ENCODE data around the gene PRKN.

Gene PRKN

DNA sequence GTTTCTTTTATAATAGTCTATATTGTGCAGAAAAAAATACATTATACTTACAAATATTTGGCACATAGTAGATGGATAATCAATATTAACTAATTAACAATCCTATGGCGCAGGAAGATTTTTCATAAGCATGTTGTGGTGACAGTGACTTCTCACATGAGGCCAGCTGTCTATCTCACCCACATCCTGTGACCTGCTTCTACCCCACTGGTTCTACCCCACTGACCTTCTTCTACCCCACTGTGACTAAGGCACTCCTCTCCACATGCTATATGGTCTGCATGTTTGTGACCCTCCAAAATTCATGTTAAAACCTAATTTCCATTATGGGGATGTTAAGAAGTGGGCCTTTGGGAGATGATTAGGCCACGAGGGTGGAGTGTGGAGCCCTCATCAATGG is 1058.9 kb downstream of the PRKN start:
- H3K9me3 ChIP-seq (ENCODE audit: insufficient read depth, low read depth, low read length) = peaks cover under 1% of the 10 kb centered on the region; the same call in 1 of the 2 replicates
- H3K27ac ChIP-seq (ENCODE audit: low read length) = no peak overlapping the region
- H3K4me1 ChIP-seq (ENCODE audit: insufficient read depth, low read length) = no peaks in the 10 kb centered on the region

DNA sequence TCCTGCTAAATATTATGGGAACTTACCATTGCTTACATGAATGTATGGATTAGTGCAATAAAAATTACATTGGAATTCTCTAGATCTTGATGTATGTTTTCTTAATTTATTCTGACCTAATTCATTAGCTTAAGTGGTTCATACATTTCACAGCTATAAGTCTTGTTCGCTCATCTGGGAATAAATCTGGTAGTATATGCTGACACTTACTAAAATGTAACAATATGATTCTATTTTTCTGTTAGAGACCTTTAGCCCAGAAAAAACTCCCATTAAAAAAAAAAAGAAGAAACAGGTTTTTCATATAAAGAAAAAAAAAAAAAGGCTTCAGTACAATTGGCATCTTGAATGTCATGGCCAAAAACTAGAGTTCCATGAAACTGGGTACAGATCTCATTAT is 1059.6 kb downstream of the PRKN start:
- H3K4me1 ChIP-seq (ENCODE audit: insufficient read depth, low read length) = no peaks in the 10 kb centered on the region

More for the DNA sequence above, 1058.9 kb downstream of the PRKN start:
- H3K9ac ChIP-seq (ENCODE audit: low read depth, low read length) = no peak overlapping the region
- no peak overlapping the region for H3K4me3 ChIP-seq (ENCODE audit: low read length)
- H3K36me3 ChIP-seq (ENCODE audit: insufficient read depth, low read depth, low read length) = no peaks in the 10 kb centered on the region
- no peaks in the 10 kb centered on the region for H3K27me3 ChIP-seq (ENCODE audit: insufficient read depth, low read length)

DNA sequence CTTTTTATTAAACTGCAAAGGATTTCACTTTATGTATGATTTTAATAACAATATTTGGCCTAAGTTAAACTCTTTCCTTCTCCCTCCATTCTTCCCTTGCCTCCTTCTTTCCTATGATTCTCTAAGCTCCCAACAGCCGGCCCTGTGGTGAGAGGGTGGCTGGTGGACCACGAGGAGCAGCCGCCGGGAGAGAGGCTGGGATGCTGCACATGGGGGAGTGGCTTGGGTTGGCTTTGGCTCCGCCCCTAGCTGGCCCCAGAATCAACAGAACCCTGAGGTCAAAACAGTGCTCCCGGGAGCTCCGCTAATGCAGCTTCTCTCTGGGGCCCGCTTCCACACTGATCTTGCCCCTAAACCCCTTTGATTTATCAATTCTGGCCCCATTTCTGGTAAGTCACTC is 1063.9 kb downstream of the PRKN start:
- no peaks in the 10 kb centered on the region for H3K4me1 ChIP-seq (ENCODE audit: insufficient read depth, low read length)
- H3K9me3 ChIP-seq (ENCODE audit: insufficient read depth, low read depth, low read length) = peaks cover 15% of the 10 kb centered on the region; the same call in 1 of the 2 replicates
- H3K36me3 ChIP-seq (ENCODE audit: insufficient read depth, low read depth, low read length) = no peaks in the 10 kb centered on the region
- H3K27me3 ChIP-seq (ENCODE audit: insufficient read depth, low read length) = no peaks in the 10 kb centered on the region
- no peak overlapping the region for H3K4me3 ChIP-seq (ENCODE audit: low read length)
- H3K9ac ChIP-seq (ENCODE audit: low read depth, low read length) = no peak overlapping the region
- H3K27ac ChIP-seq (ENCODE audit: low read length) = no peak overlapping the region

More for the DNA sequence above, 1059.6 kb downstream of the PRKN start:
- no peak overlapping the region for H3K27ac ChIP-seq (ENCODE audit: low read length)
- no peak overlapping the region for H3K4me3 ChIP-seq (ENCODE audit: low read length)
- H3K9me3 ChIP-seq (ENCODE audit: insufficient read depth, low read depth, low read length) = peaks cover 8% of the 10 kb centered on the region; the same call in 1 of the 2 replicates
- no peaks in the 10 kb centered on the region for H3K27me3 ChIP-seq (ENCODE audit: insufficient read depth, low read length)
- no peaks in the 10 kb centered on the region for H3K36me3 ChIP-seq (ENCODE audit: insufficient read depth, low read depth, low read length)
- H3K9ac ChIP-seq (ENCODE audit: low read depth, low read length) = no peak overlapping the region

DNA sequence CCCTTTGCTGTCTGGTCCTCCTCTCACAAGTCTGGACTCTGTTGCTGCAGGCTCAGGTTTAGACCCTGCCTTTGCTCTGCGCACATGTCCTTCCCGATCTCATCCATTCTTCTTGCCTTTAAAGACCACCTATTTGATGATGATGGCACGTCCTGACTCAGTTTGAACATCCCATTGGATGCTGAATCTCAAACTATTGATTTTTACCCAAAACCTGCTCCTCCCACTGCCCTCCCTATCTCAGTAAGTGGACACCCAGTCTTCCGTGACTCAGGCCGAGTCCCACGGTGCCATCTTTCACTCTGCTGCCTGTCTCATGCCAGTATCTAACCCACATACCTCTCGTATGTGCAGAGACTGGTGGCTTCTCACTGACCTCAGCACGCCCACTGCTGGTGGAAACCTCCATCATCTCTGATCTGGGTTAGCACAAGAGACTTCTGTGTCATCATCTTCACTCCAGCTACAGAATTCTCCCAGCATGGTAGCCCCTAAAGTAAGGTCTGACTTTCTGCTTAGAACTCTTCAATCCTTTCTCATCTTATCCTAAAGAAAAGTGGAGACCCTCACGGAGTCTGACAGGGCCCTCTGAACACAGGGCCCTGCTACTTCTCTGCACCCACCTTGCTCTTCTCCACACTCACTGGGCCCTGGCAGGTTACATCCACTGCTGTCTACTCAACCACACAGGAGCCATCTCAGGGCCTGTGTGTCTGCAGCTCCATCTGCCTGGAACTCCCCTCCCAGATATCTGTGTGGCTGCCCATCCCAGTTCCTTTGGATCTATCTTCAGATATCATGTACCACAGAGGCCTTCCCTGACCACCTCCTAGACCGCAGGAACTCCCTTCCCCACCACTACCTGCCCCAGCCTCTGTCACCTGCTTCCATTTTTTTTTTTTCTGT is 1066.6 kb downstream of the PRKN start:
- no peaks in the 10 kb centered on the region for H3K36me3 ChIP-seq (ENCODE audit: insufficient read depth, low read depth, low read length)
- no peak overlapping the region for H3K9ac ChIP-seq (ENCODE audit: low read depth, low read length)
- H3K27ac ChIP-seq (ENCODE audit: low read length) = no peak overlapping the region

DNA sequence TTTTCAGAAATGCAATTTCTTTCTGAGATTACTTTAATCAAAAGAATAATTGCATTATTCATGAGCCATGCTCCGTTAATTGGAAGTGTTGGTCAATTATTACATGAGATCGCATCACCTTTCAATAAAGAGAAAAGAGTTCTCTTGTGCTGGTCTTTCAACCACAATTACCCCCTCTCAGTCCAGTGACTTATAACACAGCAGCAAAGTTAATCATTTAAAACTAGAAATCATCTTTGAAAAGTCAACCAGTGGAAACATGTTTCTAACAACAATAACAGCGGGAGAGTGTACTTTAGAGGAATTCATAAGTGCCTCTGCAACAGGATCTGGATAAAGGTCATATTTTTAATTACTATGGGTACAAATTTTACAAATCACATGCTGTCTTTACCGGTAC is 1069.4 kb downstream of the PRKN start:
- Histone ChIP-seq H3K4me3 (ENCODE audit: low read length) (no peak overlapping the region), H3K36me3 (ENCODE audit: insufficient read depth, low read depth, low read length) (no peaks in the 10 kb centered on the region), H3K9ac (ENCODE audit: low read depth, low read length) (no peak overlapping the region), H3K9me3 (ENCODE audit: insufficient read depth, low read depth, low read length) (peaks cover 10% of the 10 kb centered on the region; the same call in 1 of the 2 replicates), H3K27ac (ENCODE audit: low read length) (no peak overlapping the region), H3K4me1 (ENCODE audit: insufficient read depth, low read length) (no peaks in the 10 kb centered on the region), H3K27me3 (ENCODE audit: insufficient read depth, low read length) (no peaks in the 10 kb centered on the region)

More for the DNA sequence above, 1066.6 kb downstream of the PRKN start:
- H3K4me3 ChIP-seq (ENCODE audit: low read length) = no peak overlapping the region
- no peaks in the 10 kb centered on the region for H3K4me1 ChIP-seq (ENCODE audit: insufficient read depth, low read length)
- H3K27me3 ChIP-seq (ENCODE audit: insufficient read depth, low read length) = no peaks in the 10 kb centered on the region
- H3K9me3 ChIP-seq (ENCODE audit: insufficient read depth, low read depth, low read length) = peaks cover 15% of the 10 kb centered on the region; the same call in 1 of the 2 replicates

DNA sequence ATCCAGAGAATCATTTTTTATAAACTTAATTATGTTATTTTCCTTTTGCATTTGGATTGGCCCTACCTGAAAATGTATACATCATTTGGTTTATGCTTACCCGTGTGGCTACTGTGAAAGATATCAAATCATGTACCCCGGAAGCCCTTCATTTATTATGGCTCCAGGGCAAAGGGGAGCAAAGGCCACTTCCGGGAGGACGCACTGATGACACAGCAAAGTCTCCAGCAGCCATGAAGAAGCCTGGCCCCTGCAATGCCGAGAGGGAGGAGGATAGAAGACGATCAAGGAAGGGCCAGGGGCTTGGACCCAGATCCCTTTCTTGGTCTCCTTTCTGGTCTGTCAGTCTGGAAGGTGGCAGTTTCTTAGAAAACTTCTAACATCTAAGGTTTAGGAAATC is 1073.4 kb downstream of the PRKN start:
- no peaks in the 10 kb centered on the region for H3K4me1 ChIP-seq (ENCODE audit: insufficient read depth, low read length)

DNA sequence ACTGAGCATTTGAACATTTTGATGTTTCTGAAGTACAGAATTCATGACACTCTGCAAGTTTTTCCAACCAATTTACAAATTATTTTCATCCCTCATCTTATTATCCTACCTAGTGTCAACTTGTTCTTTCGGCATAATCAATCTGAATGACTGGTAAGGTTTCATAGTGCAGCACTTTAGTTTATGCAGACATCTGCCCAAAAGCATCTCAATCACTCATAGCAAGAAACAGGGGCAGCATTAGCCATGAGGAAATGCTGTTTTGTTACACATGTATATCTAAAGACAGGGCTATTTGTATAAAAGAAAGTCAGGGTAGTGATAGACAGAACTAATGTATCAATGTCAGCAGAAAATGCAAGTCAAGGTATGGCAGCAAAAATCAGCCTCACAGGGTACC is 1075.6 kb downstream of the PRKN start:
- no peak overlapping the region for H3K27ac ChIP-seq (ENCODE audit: low read length)
- H3K36me3 ChIP-seq (ENCODE audit: insufficient read depth, low read depth, low read length) = no peaks in the 10 kb centered on the region
- no peak overlapping the region for H3K4me3 ChIP-seq (ENCODE audit: low read length)
- H3K27me3 ChIP-seq (ENCODE audit: insufficient read depth, low read length) = no peaks in the 10 kb centered on the region
- no peaks in the 10 kb centered on the region for H3K4me1 ChIP-seq (ENCODE audit: insufficient read depth, low read length)
- no peak overlapping the region for H3K9ac ChIP-seq (ENCODE audit: low read depth, low read length)
- no peaks in the 10 kb centered on the region for H3K9me3 ChIP-seq (ENCODE audit: insufficient read depth, low read depth, low read length)

More for the DNA sequence above, 1073.4 kb downstream of the PRKN start:
- no peak overlapping the region for H3K4me3 ChIP-seq (ENCODE audit: low read length)
- H3K27ac ChIP-seq (ENCODE audit: low read length) = no peak overlapping the region
- no peaks in the 10 kb centered on the region for H3K9me3 ChIP-seq (ENCODE audit: insufficient read depth, low read depth, low read length)
- no peaks in the 10 kb centered on the region for H3K36me3 ChIP-seq (ENCODE audit: insufficient read depth, low read depth, low read length)
- H3K27me3 ChIP-seq (ENCODE audit: insufficient read depth, low read length) = no peaks in the 10 kb centered on the region
- H3K9ac ChIP-seq (ENCODE audit: low read depth, low read length) = no peak overlapping the region

DNA sequence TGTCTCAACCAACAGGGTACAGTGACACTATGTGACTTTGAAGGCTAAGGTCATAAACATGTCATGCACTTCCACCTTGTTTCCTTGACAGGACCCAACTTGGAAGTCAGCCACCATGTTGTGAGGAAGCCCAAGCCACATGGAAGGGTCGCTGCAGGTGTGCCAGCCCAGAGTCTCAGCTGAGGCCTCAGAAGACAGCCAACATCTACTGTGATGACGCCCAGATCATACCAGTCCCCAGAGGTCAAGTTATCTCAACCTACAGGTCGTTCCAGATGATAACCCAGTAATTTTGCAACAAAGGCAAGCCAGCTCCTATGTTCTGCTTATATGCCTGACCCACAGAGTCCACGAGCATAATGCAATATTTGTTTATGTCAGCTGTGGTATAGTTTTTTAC is 1077.7 kb downstream of the PRKN start:
- H3K27me3 ChIP-seq (ENCODE audit: insufficient read depth, low read length) = no peaks in the 10 kb centered on the region
- H3K4me1 ChIP-seq (ENCODE audit: insufficient read depth, low read length) = no peaks in the 10 kb centered on the region
- no peaks in the 10 kb centered on the region for H3K36me3 ChIP-seq (ENCODE audit: insufficient read depth, low read depth, low read length)
- no peak overlapping the region for H3K9ac ChIP-seq (ENCODE audit: low read depth, low read length)
- H3K9me3 ChIP-seq (ENCODE audit: insufficient read depth, low read depth, low read length) = no peaks in the 10 kb centered on the region
- H3K27ac ChIP-seq (ENCODE audit: low read length) = no peak overlapping the region
- no peak overlapping the region for H3K4me3 ChIP-seq (ENCODE audit: low read length)

DNA sequence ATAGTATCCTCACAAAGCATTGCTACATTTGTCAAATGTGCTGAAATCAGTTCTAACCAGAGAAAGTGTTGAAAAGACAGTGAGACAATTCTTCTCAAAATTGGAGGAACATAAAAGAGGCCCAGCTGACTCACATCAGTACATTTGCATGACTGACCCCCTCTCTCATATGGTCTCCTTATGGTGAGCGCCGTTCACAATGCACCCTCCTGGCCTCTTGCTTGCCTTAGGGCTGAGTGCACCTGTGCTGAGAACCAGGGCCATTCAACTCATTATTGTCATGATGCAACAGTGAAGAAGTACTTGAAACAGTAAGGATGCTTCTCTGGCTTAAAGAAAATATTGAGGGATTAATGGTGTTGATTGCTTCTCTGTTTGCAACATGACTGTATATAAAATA is 1078.5 kb downstream of the PRKN start:
- no peak overlapping the region for H3K9ac ChIP-seq (ENCODE audit: low read depth, low read length)
- H3K4me1 ChIP-seq (ENCODE audit: insufficient read depth, low read length) = no peaks in the 10 kb centered on the region
- H3K4me3 ChIP-seq (ENCODE audit: low read length) = no peak overlapping the region
- H3K9me3 ChIP-seq (ENCODE audit: insufficient read depth, low read depth, low read length) = no peaks in the 10 kb centered on the region
- no peak overlapping the region for H3K27ac ChIP-seq (ENCODE audit: low read length)
- H3K36me3 ChIP-seq (ENCODE audit: insufficient read depth, low read depth, low read length) = no peaks in the 10 kb centered on the region
- no peaks in the 10 kb centered on the region for H3K27me3 ChIP-seq (ENCODE audit: insufficient read depth, low read length)

DNA sequence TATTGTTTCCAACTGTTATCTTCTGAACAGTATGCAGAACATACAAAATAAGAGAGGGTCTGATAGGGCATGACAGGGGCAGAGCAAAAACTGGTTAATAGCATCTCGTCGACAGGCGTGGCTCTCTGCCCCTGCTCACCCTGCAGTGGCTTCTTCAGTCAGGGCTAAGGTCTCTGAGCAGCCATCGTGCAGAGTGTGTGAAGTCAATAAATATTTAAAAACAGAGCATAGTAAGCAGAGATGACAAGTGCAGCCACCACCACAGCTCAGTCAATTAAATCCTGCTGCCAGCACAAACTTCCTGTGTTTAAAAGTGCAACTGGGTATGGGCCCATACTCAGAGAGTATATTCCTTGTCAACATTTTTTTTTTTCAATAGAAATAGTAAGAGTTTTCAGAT is 1080.3 kb downstream of the PRKN start:
- no peak overlapping the region for H3K9ac ChIP-seq (ENCODE audit: low read depth, low read length)
- H3K4me3 ChIP-seq (ENCODE audit: low read length) = no peak overlapping the region
- H3K27me3 ChIP-seq (ENCODE audit: insufficient read depth, low read length) = no peaks in the 10 kb centered on the region
- H3K27ac ChIP-seq (ENCODE audit: low read length) = no peak overlapping the region
- no peaks in the 10 kb centered on the region for H3K9me3 ChIP-seq (ENCODE audit: insufficient read depth, low read depth, low read length)
- H3K36me3 ChIP-seq (ENCODE audit: insufficient read depth, low read depth, low read length) = no peaks in the 10 kb centered on the region
- H3K4me1 ChIP-seq (ENCODE audit: insufficient read depth, low read length) = no peaks in the 10 kb centered on the region

DNA sequence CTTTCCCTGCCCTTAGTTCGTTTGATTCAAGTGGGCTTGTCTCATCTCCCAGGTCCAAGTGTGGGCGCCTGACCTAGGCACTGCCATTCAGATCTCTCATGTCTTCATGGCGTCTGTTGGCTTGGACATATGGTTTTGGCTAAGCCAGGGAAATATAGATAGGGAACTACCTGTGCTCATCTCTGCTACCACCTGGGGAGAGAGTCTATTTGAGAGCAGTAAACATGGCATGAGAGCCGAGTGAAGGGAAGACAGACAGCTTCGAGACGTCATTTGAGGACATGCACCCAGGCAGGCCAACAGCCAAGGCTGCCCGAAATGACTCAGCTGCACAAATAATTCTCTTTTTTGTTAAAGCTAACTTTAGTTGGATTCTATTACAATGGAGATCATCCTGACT is 1083.0 kb downstream of the PRKN start:
- H3K9ac ChIP-seq (ENCODE audit: low read depth, low read length) = no peak overlapping the region
- H3K36me3 ChIP-seq (ENCODE audit: insufficient read depth, low read depth, low read length) = no peaks in the 10 kb centered on the region
- H3K27me3 ChIP-seq (ENCODE audit: insufficient read depth, low read length) = no peaks in the 10 kb centered on the region
- H3K27ac ChIP-seq (ENCODE audit: low read length) = no peak overlapping the region
- H3K4me3 ChIP-seq (ENCODE audit: low read length) = no peak overlapping the region
- no peaks in the 10 kb centered on the region for H3K9me3 ChIP-seq (ENCODE audit: insufficient read depth, low read depth, low read length)
- no peaks in the 10 kb centered on the region; the same call in 1 of the 2 replicates for H3K4me1 ChIP-seq (ENCODE audit: insufficient read depth, low read length)

DNA sequence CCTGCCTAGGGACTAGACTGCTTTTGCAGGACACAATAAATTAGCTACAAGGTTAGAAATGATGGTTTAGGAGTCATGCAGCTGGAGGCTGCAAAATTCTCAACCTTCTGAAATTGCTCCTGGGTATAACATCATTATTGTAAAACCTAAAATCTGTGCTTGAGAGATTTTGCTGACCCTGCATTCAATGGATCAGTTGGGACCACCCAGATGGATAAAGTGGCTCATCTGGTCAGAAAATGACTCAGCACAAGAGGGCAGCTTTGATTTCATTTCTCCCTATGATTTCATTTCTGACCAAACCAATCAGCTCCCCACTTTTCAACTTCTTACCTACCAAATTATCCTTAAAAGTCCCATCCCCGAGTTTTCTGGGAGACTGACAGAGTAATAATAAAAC is 1086.4 kb downstream of the PRKN start:
- H3K9me3 ChIP-seq (ENCODE audit: insufficient read depth, low read depth, low read length) = no peaks in the 10 kb centered on the region
- no peak overlapping the region for H3K9ac ChIP-seq (ENCODE audit: low read depth, low read length)
- H3K4me3 ChIP-seq (ENCODE audit: low read length) = no peak overlapping the region
- no peaks in the 10 kb centered on the region for H3K36me3 ChIP-seq (ENCODE audit: insufficient read depth, low read depth, low read length)
- no peaks in the 10 kb centered on the region for H3K27me3 ChIP-seq (ENCODE audit: insufficient read depth, low read length)
- no peaks in the 10 kb centered on the region; the same call in 1 of the 2 replicates for H3K4me1 ChIP-seq (ENCODE audit: insufficient read depth, low read length)
- no peak overlapping the region for H3K27ac ChIP-seq (ENCODE audit: low read length)

Data from iPS-20b (cell line).